Ovary (tissue), 3 donors: ENCODE results near the gene MC1R.

ENCODE experiments used
- EP300 ChIP-seq: sonication (generic); formaldehyde crosslinking; IDR thresholded peaks from one replicate; pipeline ENCODE4 v1.6.1; 2017; ENCODE audit warnings: antibody characterized with exemption
- TF ChIP-seq, protein P1 (sequence below), 3 donors: fragments of 450-650 bp in 2 of 3; fragments of 200-600 bp in 1 of 3; IDR thresholded peaks; one replicate each; pipeline versions ENCODE4 v1.5.1 to v1.8.0; 2016 to 2022; ENCODE audit warnings: antibody characterized with exemption in 3 of 3, mild to moderate bottlenecking in 1 of 3
- donor health status: DM: no; HTN: no; CAD: no.

DNA sequence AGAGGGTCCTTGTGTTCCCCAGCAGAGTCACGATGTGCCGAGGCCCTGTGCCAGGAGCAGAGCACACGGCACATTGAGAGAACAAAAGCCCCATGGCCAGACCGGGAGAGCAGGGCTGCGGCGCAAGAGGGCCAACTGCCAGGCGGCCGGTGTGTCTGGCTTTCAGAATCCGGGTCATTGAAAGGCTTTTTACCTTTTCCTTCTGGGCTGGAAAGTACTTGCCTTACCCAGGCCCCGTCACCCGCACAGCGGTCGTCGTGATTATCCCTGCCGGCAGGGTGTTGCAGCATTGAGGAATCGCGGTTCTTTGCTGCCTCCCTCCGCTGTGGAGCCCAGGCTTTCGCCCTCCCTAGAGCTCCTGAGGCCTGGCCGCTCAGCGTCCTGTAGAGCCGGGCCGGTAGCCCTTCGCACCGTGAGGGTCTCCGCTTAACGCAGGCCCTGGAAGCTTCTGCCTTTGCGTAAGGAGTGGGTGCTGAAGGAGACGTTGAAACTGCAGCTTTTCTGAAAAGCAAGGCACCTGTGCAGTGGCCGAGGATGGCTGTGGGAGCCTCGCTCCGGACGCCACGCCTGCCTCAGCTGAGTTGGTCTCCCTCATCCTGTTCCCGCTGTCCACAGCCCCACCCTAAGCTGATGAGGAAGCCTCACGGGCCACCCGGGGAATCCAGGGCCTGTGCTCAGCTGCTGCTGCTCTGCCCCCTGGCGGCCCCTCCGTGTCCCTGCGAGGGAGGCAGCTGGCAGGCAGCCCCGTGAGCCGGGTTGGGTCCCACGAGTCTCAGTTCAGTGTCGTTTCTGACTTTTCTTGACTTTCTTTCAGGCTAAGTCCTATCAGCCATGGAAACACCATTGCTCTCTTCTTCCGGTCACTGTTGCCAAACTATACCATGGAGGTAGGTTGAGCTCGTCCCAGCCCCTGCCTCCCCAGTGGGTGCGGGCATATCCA is 8.6 kb upstream of the MC1R start:
- TF ChIP-seq, protein P1, sequence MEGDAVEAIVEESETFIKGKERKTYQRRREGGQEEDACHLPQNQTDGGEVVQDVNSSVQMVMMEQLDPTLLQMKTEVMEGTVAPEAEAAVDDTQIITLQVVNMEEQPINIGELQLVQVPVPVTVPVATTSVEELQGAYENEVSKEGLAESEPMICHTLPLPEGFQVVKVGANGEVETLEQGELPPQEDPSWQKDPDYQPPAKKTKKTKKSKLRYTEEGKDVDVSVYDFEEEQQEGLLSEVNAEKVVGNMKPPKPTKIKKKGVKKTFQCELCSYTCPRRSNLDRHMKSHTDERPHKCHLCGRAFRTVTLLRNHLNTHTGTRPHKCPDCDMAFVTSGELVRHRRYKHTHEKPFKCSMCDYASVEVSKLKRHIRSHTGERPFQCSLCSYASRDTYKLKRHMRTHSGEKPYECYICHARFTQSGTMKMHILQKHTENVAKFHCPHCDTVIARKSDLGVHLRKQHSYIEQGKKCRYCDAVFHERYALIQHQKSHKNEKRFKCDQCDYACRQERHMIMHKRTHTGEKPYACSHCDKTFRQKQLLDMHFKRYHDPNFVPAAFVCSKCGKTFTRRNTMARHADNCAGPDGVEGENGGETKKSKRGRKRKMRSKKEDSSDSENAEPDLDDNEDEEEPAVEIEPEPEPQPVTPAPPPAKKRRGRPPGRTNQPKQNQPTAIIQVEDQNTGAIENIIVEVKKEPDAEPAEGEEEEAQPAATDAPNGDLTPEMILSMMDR (IDR thresholded peaks at IDR 0.05), result peak; percentile 62 to 74 (median 64)
- TF ChIP-seq EP300, result no peak
